ENCODE results near the gene TRAPPC8. TPM values are rescaled to one million over a fixed set of nuclear protein-coding genes. Genes with fewer than 3 reads are reported as not detected.
A peak's percentile ranks its signal among the peaks of the same experiment; 100 is the strongest.
"Not testable (repeated sequence)": the region's sequence is repeated elsewhere in the genome, so short reads cannot be mapped to it uniquely, and the experiment has no call there.

TRAPPC8 gene
- total RNA-seq, 1 donor from 2014 or later: 39.8 TPM

- H3K4me1 Mint-ChIP-seq: peaks cover 14% of the 10 kb centered on the region
- no peak for DNase-seq (ENCODE audit: low spot score in 2 of 2, unreplicated experiment in 2 of 2)
- H3K36me3 Mint-ChIP-seq: no peaks in the 10 kb centered on the region
- no peak overlapping the region for H3K4me3 Mint-ChIP-seq
- H3K27me3 Mint-ChIP-seq (ENCODE audit: low read depth): no peaks in the 10 kb centered on the region
- TF ChIP-seq CTCF (IDR thresholded peaks at IDR 0.05; ENCODE audit: unreplicated experiment): no peak
- no peak overlapping the region for H3K27ac Mint-ChIP-seq
- no peaks in the 10 kb centered on the region for H3K9me3 Mint-ChIP-seq
These were observed 9.3 kb upstream of the TRAPPC8 start for GRCh38 chr18:31952223-31952622.

- H3K4me3 Mint-ChIP-seq: no peak overlapping the region
- H3K9me3 Mint-ChIP-seq: no peaks in the 10 kb centered on the region
- no peaks in the 10 kb centered on the region for H3K36me3 Mint-ChIP-seq
- H3K27me3 Mint-ChIP-seq (ENCODE audit: low read depth): peaks cover under 1% of the 10 kb centered on the region
- H3K27ac Mint-ChIP-seq: no peak overlapping the region
- no peak for TF ChIP-seq CTCF (IDR thresholded peaks at IDR 0.05; ENCODE audit: unreplicated experiment)
- peaks cover 14% of the 10 kb centered on the region for H3K4me1 Mint-ChIP-seq
- DNase-seq (ENCODE audit: low spot score in 2 of 2, unreplicated experiment in 2 of 2): no peak
These were observed 7.7 kb upstream of the TRAPPC8 start for GRCh38 chr18:31950583-31950982.

GRCh38 chr18:31948349-31948748, 5.4 kb upstream of the TRAPPC8 start:
- H3K27me3 Mint-ChIP-seq (ENCODE audit: low read depth): peaks cover 10% of the 10 kb centered on the region
- peaks cover 25% of the 10 kb centered on the region for H3K4me1 Mint-ChIP-seq
- not testable (repeated sequence) for H3K27ac Mint-ChIP-seq; H3K36me3 Mint-ChIP-seq; H3K4me3 Mint-ChIP-seq; DNase-seq (ENCODE audit: low spot score in 2 of 2, unreplicated experiment in 2 of 2); H3K9me3 Mint-ChIP-seq

GRCh38 chr18:31946305-31947046, 3.5 kb upstream of the TRAPPC8 start:
- Mint-ChIP-seq H3K27ac (no peak overlapping the region), H3K9me3 (no peaks in the 10 kb centered on the region)
- DNase-seq (ENCODE audit: low spot score in 2 of 2, unreplicated experiment in 2 of 2): no peak

GRCh38 chr18:31943878-31944816, 1.2 kb upstream of the TRAPPC8 start:
- Mint-ChIP-seq H3K27ac (peak overlapping the region; percentile 95), H3K36me3 (peaks cover 2% of the 10 kb centered on the region), H3K4me3 (peak overlapping the region; percentile 99), H3K4me1 (peaks cover 25% of the 10 kb centered on the region), H3K9me3 (no peaks in the 10 kb centered on the region), H3K27me3 (ENCODE audit: low read depth) (peaks cover 10% of the 10 kb centered on the region)
- DNase-seq (ENCODE audit: low spot score in 2 of 2, unreplicated experiment in 2 of 2): no peak
- TF ChIP-seq CTCF (IDR thresholded peaks at IDR 0.05; ENCODE audit: unreplicated experiment): no peak

More at GRCh38 chr18:31946305-31947046, 3.5 kb upstream of the TRAPPC8 start:
- H3K27me3 Mint-ChIP-seq (ENCODE audit: low read depth): peaks cover 10% of the 10 kb centered on the region
- no peaks in the 10 kb centered on the region for H3K36me3 Mint-ChIP-seq
- H3K4me3 Mint-ChIP-seq: no peak overlapping the region
- H3K4me1 Mint-ChIP-seq: peaks cover 31% of the 10 kb centered on the region
- no peak for TF ChIP-seq CTCF (IDR thresholded peaks at IDR 0.05; ENCODE audit: unreplicated experiment)
